ENCODE results near the gene EMILIN1. TPM values are rescaled to one million over a fixed set of nuclear protein-coding genes. Genes with fewer than 3 reads are reported as not detected.
"Not testable (repeated sequence)": the region's sequence is repeated elsewhere in the genome, so short reads cannot be mapped to it uniquely, and the experiment has no call there.

EMILIN1 gene
- total RNA-seq, 3 donors from 2014 or later = 12.1 to 256 (median 42.3) TPM

DNA sequence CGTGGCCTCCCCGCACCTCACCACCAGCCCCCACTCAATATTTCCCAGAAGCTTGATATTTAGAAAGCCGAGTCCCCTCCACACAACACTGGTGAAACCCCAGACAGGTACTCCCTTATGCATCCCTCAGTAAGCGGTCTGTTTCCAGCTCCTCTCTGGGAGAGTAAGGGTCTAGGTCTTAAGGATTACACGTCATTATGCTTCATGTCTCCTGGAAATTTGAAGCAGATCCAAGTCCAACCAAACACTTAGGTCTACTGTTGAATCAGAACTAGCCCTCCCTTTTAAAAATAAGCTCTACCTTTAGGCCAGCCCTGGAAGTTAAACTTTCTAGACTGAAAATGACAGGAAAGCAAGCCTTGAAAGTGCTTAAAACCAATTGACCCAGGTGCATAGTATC is 5.5 kb upstream of the EMILIN1 start:
- TF ChIP-seq, protein P1, sequence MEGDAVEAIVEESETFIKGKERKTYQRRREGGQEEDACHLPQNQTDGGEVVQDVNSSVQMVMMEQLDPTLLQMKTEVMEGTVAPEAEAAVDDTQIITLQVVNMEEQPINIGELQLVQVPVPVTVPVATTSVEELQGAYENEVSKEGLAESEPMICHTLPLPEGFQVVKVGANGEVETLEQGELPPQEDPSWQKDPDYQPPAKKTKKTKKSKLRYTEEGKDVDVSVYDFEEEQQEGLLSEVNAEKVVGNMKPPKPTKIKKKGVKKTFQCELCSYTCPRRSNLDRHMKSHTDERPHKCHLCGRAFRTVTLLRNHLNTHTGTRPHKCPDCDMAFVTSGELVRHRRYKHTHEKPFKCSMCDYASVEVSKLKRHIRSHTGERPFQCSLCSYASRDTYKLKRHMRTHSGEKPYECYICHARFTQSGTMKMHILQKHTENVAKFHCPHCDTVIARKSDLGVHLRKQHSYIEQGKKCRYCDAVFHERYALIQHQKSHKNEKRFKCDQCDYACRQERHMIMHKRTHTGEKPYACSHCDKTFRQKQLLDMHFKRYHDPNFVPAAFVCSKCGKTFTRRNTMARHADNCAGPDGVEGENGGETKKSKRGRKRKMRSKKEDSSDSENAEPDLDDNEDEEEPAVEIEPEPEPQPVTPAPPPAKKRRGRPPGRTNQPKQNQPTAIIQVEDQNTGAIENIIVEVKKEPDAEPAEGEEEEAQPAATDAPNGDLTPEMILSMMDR (IDR thresholded peaks at IDR 0.05) = no peak
- intact Hi-C loops (cut with DNase I, micrococcal nuclease) = no loop called here
- Histone ChIP-seq H3K36me3 (ENCODE audit: low read depth) (no peaks in the 10 kb centered on the region), H3K4me1 (ENCODE audit: low read depth) (peaks cover 24% of the 10 kb centered on the region), H3K9me3 (no peaks in the 10 kb centered on the region), H3K4me3 (no peak overlapping the region)
- ATAC-seq = no peak
- DNase-seq = no peak

DNA sequence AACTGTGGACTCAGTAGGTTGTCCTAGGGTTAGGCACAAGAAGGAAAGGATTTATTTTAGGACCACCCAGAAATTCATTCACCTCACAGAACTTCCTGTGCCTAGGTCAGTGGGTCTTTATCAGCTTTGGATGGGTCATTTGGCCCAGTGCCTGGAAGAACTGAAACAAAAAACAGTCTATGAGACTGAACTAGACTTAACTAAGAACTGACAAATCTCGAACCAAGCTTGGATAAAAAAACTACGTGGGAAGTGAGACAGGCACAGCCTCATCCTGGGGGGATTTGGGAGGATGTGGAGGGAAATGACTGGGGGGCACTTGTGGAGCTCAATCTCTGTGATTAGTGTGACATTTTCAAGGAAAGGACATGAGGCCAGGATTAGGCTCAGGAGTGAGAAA is 4.6 kb upstream of the EMILIN1 start:
- H3K4me1 ChIP-seq (ENCODE audit: low read depth) = peaks cover 24% of the 10 kb centered on the region
- TF ChIP-seq, protein P1 (IDR thresholded peaks at IDR 0.05) = no peak
- H3K36me3 ChIP-seq (ENCODE audit: low read depth) = no peaks in the 10 kb centered on the region
- no peak for ATAC-seq
- peak in 1 of 3 donors; percentile 24 for DNase-seq
- H3K9me3 ChIP-seq = no peaks in the 10 kb centered on the region
- intact Hi-C loops (cut with DNase I, micrococcal nuclease) = no loop called here
- no peak overlapping the region for H3K4me3 ChIP-seq

DNA sequence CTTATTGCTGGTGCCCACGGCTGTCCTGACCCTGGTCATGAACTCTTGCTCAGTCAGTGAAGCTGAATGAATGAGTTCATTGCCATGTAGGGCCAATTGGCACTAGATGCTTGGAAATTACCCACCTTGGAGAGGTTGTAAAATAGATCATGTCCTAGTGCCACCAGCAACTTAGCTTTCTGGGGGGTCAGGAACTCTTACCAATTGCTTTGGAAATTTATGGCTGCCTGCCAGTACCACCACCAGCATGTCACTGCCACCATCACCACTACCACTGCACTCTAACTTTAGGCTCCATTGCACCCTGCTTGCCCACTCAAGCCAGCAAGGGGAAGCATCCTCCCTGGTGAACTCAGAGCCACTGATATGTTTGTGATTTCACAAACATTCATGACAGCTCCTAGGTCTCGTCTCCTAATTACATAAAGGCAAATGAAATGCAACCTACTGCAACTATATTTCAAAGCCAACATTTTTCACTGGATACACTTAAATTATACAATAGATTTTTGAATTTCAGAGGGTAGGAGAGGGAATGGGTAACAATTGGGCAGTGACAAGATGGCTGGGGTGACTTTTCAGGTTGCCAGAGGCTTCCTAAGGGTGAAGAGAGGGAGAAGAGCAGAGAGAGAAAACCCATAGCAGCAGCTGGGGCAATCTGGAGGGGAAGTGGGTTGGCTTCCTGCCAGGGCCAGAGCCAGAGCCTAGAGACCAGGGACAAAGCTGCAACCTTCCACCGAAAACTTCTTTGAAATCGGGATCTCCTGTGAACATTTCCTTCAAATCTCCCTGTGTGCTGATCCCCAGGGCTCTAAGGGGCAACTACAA is 3.5 kb upstream of the EMILIN1 start:
- H3K9me3 ChIP-seq = no peaks in the 10 kb centered on the region
- peak; percentile 65 to 71 (median 71) for DNase-seq

DNA sequence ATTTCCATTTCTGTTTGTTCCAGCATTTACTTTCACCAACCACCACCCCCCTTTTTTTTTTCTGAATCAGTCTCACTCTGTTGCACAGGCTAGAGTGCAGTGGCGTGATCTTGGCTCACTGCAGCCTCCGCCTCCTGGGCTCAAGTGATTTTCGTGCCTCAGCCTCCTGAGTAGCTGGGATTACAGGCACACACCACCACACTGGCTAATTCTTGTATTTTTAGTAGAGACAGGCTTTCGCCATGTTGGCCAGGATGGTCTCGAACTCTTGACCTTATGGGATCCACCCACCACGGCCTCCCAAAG is 2.9 kb upstream of the EMILIN1 start:
- H3K36me3 ChIP-seq (ENCODE audit: low read depth); H3K4me3 ChIP-seq; H3K9me3 ChIP-seq; intact Hi-C loops (cut with DNase I, micrococcal nuclease); DNase-seq; ATAC-seq: not testable (repeated sequence)
- H3K4me1 ChIP-seq (ENCODE audit: low read depth) = peaks cover 17% of the 10 kb centered on the region

More for the DNA sequence above, 3.5 kb upstream of the EMILIN1 start:
- no peak for ATAC-seq
- TF ChIP-seq, protein P1 (IDR thresholded peaks at IDR 0.05) = no peak
- intact Hi-C loops (cut with DNase I, micrococcal nuclease) = no loop called here
- no peaks in the 10 kb centered on the region for H3K36me3 ChIP-seq (ENCODE audit: low read depth)
- peaks cover 21% of the 10 kb centered on the region for H3K4me1 ChIP-seq (ENCODE audit: low read depth)
- H3K4me3 ChIP-seq = no peak overlapping the region

DNA sequence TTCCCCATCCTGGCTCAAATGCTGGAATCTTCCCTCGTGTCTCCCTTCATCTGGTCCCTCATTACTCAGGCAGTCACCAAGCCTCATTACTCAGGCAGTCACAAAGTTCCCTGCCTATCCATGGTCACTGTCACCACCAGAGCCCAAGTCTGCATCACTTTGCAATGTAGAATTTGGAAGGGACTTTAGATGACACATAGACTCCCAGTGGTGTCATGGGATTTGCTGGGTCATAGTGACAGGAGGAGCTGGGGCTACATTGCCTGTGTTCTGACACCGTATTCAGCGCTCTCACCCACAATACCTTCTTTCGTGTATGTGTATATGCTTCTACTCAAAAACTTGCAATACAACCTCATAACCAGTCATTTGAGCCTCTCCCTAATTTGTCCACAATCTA is 2.1 kb upstream of the EMILIN1 start:
- H3K9me3 ChIP-seq = no peaks in the 10 kb centered on the region
- peaks cover 19% of the 10 kb centered on the region for H3K4me1 ChIP-seq (ENCODE audit: low read depth)
- intact Hi-C loops (cut with DNase I, micrococcal nuclease) = no loop called here
- TF ChIP-seq, protein P1 (IDR thresholded peaks at IDR 0.05) = no peak
- ATAC-seq (no peak), DNase-seq (no peak)
- no peak overlapping the region for H3K4me3 ChIP-seq
- H3K36me3 ChIP-seq (ENCODE audit: low read depth) = no peaks in the 10 kb centered on the region

DNA sequence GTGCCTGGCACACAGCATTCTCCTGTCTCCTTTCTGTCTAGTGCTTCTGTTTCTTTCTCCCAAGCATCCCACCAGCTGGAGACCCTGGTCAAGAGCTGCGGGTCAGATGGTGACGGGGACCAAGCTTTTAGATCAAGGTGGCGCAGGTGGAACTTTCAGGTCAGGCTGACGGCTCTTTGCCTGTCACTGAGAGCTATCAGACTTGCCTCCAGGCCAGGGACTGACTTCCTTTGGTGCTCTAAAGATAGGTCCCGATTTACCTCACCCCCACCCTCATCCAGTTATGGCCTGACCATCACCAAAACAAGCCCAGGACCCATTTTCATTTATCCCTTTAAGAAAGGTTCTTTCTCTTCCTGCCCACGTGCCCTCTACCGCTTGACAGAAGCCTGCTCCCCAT is 1.2 kb upstream of the EMILIN1 start:
- peaks cover 28% of the 10 kb centered on the region for H3K4me1 ChIP-seq (ENCODE audit: low read depth)
- no peaks in the 10 kb centered on the region for H3K36me3 ChIP-seq (ENCODE audit: low read depth)
- no peak overlapping the region for H3K4me3 ChIP-seq
- no peaks in the 10 kb centered on the region for H3K9me3 ChIP-seq
- ATAC-seq (no peak), DNase-seq (no peak)
- TF ChIP-seq, protein P1 (IDR thresholded peaks at IDR 0.05) = no peak
- intact Hi-C loops (cut with DNase I, micrococcal nuclease) = no loop called here
